ENCODE data around the gene ZNF888. TPM values are rescaled to one million over a fixed set of nuclear protein-coding genes. Genes with fewer than 3 reads are reported as not detected.

ZNF888 gene
- total RNA-seq (2021): 12.1 and 13.4 TPM in 2 replicates
- long read RNA-seq, full-length matches to known transcripts: 1 of 10 reads
- long read RNA-seq, partial matches to known transcripts: 1 of 10 reads
- long read RNA-seq, other reads (novel, unspliced or antisense): 8 of 10 reads

- H3K4me1 Mint-ChIP-seq: peaks cover 25% of the 10 kb centered on the region in 2 experiments
- H4K20me1 ChIP-seq (ENCODE audit: control insufficient read depth, insufficient read depth, insufficient read length): no peaks in the 10 kb centered on the region
- H3K56ac ChIP-seq (ENCODE audit: insufficient read length, low read depth, low read length): no peak within 1 kb of the TSS
- H3K27me3 Mint-ChIP-seq (ENCODE audit: low read depth): no peaks in the 10 kb centered on the region; the same call in 1 of the 2 replicates
- TF ChIP-seq CTCF (conservative IDR thresholded peaks at IDR 0.05): no peak
- no peak within 1 kb of the TSS for H2BK5ac ChIP-seq (ENCODE audit: insufficient read length, low read length)
- no peak within 1 kb of the TSS for H2BK120ac ChIP-seq (ENCODE audit: low read depth, low read length, poor library complexity, severe bottlenecking)
- no peak within 1 kb of the TSS for H2AFZ ChIP-seq (ENCODE audit: low read length)
- H3K9ac ChIP-seq (ENCODE audit: extremely low read depth, insufficient read length, low read length): peak within 1 kb of the TSS; percentile 48
- H3K23me2 ChIP-seq (ENCODE audit: insufficient read length, low read depth, low read length, poor library complexity, severe bottlenecking): no peaks in the 10 kb centered on the region
- H3K9me3 Mint-ChIP-seq: no peaks in the 10 kb centered on the region; a peak in 1 of 5 replicates
- H3K27me3 ChIP-seq (ENCODE audit: insufficient read depth, low read length): no peaks in the 10 kb centered on the region
- H3K4me3 Mint-ChIP-seq: peak within 1 kb of the TSS; percentile 90 to 97
- no peak within 1 kb of the TSS for H3K14ac ChIP-seq (ENCODE audit: insufficient read depth, low read length)
- no CpG with 5 or more reads among the region's 55 CpGs for WGBS (ENCODE audit: extremely low coverage, insufficient read length, low lambda C conversion rate)
- H3K9me3 ChIP-seq (ENCODE audit: control insufficient read depth, low read depth, low read length): no peaks in the 10 kb centered on the region
- H2BK12ac ChIP-seq (ENCODE audit: insufficient read length, low read depth, low read length): no peak within 1 kb of the TSS
- no peak within 1 kb of the TSS for H4K5ac ChIP-seq (ENCODE audit: insufficient read length, low read depth, low read length)
- H3K4me1 ChIP-seq (ENCODE audit: insufficient read depth, low read length): no peaks in the 10 kb centered on the region
- no peak within 1 kb of the TSS for H4K8ac ChIP-seq (replicated peaks; ENCODE audit: insufficient read length, low read depth, low read length)
- no peak within 1 kb of the TSS for H3K27ac ChIP-seq (ENCODE audit: insufficient read length, low read depth, low read length)
- H3K36me3 Mint-ChIP-seq (ENCODE audit: insufficient read depth in 1 of 3, low read depth in 3 of 3): peaks cover 17 to 34% (median 25%) of the 10 kb centered on the region in 3 experiments; a peak in 6 of 7 replicates
- H3K23ac ChIP-seq (ENCODE audit: insufficient read length, low read depth, low read length): no peak within 1 kb of the TSS
- DNase-seq: peak; percentile 95
- no peak within 1 kb of the TSS for H3K4ac ChIP-seq (ENCODE audit: low read depth, low read length)
- H3K4me2 ChIP-seq (ENCODE audit: insufficient read depth, insufficient read length, low read length): peak within 1 kb of the TSS; percentile 66
- H2AK5ac ChIP-seq (ENCODE audit: insufficient read length, low read length): no peak within 1 kb of the TSS
- H3K27ac Mint-ChIP-seq: peak within 1 kb of the TSS; percentile 87 to 99 (median 94); a peak in 6 of 7 replicates
- H3T11ph ChIP-seq (ENCODE audit: low read length): no peak within 1 kb of the TSS
- no peaks in the 10 kb centered on the region for H3K79me1 ChIP-seq (ENCODE audit: insufficient read depth, low read depth, low read length, poor library complexity, severe bottlenecking)
- H2BK20ac ChIP-seq (ENCODE audit: low read depth, low read length, poor library complexity, severe bottlenecking): no peak within 1 kb of the TSS
- H2BK15ac ChIP-seq (ENCODE audit: low read depth, low read length): no peak within 1 kb of the TSS
- no peak within 1 kb of the TSS for H4K91ac ChIP-seq (ENCODE audit: insufficient read length, low read depth, low read length)
- no peaks in the 10 kb centered on the region for H3K79me2 ChIP-seq (ENCODE audit: insufficient read depth, low read length)
- no peak within 1 kb of the TSS for H3K18ac ChIP-seq (ENCODE audit: insufficient read length, low read depth, low read length)
Observed at GRCh38 chr19:52922841-52923777, at the start of gene ZNF888. Gene ZNF888 (minus strand): TSS chr19:52923428. CDS start chr19:52917873, 5,555 bp downstream.

Data from H9 (cell line).